Measurements from ENCODE around the gene DPF3. TPM values are rescaled to one million over a fixed set of nuclear protein-coding genes. Genes with fewer than 3 reads are reported as not detected.

Gene DPF3
- total RNA-seq, 4 donors from 2014 or later = 16.7 to 27.8 (median 20.3) TPM

DNA sequence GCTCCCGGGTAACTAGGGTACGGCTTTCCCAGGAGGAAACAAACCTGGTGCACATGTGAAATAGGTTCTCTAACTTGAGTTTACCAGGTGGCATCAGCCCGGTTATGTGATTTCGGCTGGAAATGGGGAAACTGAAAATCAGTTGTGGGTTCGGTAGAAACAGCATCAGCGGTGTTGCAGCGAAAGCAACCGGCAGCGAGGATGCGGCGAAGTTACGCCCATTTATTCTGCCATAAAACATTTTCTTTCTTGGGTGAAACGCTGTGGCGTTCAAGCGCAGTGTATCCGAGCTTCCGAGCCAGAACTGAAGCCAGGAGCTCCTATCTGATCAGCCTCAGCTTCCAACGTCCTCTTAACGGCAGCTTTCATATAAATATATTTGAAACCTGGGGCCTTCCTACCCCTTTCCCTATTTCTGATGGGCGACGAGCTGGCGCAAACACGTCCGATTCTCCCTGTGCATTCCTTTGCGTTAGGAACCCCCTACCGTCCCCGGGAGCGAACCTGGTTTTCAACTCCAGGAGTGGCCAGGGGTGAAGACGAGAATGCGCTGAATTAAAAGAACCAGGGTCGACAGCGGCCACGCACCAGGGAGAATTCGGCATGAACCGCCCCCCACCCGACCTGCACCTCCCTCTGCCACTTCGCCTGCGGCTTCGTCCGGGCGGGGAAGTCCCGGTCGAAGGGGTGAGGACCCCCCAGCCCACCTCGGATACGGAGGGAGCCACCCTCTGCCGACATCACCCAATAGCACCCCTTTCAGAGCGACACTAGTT is 1.6 kb downstream of the DPF3 start:
- H3K4me3 ChIP-seq = peak overlapping the region; percentile 89 to 99 (median 96)
- peaks cover 51 to 61% of the 10 kb centered on the region in 2 donors for H3K4me1 ChIP-seq
- H3K36me3 ChIP-seq = no peaks in the 10 kb centered on the region
- H3K27me3 ChIP-seq = no peaks in the 10 kb centered on the region
- peak overlapping the region; percentile 91 to 94 (median 94) for H3K27ac ChIP-seq
- ATAC-seq (no peak), DNase-seq (no peak)
- no peak for TF ChIP-seq POLR2A (IDR thresholded peaks at IDR 0.05)
- TF ChIP-seq, protein P1, sequence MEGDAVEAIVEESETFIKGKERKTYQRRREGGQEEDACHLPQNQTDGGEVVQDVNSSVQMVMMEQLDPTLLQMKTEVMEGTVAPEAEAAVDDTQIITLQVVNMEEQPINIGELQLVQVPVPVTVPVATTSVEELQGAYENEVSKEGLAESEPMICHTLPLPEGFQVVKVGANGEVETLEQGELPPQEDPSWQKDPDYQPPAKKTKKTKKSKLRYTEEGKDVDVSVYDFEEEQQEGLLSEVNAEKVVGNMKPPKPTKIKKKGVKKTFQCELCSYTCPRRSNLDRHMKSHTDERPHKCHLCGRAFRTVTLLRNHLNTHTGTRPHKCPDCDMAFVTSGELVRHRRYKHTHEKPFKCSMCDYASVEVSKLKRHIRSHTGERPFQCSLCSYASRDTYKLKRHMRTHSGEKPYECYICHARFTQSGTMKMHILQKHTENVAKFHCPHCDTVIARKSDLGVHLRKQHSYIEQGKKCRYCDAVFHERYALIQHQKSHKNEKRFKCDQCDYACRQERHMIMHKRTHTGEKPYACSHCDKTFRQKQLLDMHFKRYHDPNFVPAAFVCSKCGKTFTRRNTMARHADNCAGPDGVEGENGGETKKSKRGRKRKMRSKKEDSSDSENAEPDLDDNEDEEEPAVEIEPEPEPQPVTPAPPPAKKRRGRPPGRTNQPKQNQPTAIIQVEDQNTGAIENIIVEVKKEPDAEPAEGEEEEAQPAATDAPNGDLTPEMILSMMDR (IDR thresholded peaks at IDR 0.05 in 4 of 5, conservative IDR thresholded peaks at IDR 0.05 in 1 of 5) = no peak
- intact Hi-C loops (cut with DNase I; ENCODE audit: low total_unique reads) = no loop called here
- in situ Hi-C loops (cut with MboI; ENCODE audit: low sequenced_read_pairs in 4 of 4) = loop anchor here in 1 of 4 donors (10.0 kb wide), 2 partner anchors 77 to 147 kb away; no protein-coding TSS in a partner anchor
- no peaks in the 10 kb centered on the region for H3K9me3 ChIP-seq

GRCh38 chr14:72891666-72892102 is 2.2 kb downstream of the DPF3 start:
- no peak for ATAC-seq
- Histone ChIP-seq H3K4me1 (peaks cover 57 to 62% of the 10 kb centered on the region in 2 donors), H3K4me3 (peak overlapping the region; percentile 89 to 99 (median 96)), H3K27ac (peak overlapping the region; percentile 91 to 94 (median 94)), H3K27me3 (no peaks in the 10 kb centered on the region), H3K36me3 (no peaks in the 10 kb centered on the region), H3K9me3 (no peaks in the 10 kb centered on the region)
- in situ Hi-C loops (cut with MboI; ENCODE audit: low sequenced_read_pairs in 4 of 4) (loop anchor here in 1 of 4 donors (10.0 kb wide), 2 partner anchors 77 to 147 kb away; no protein-coding TSS in a partner anchor), intact Hi-C loops (cut with DNase I; ENCODE audit: low total_unique reads) (no loop called here)
- no peak for DNase-seq
- TF ChIP-seq, protein P1 (IDR thresholded peaks at IDR 0.05 in 4 of 5, conservative IDR thresholded peaks at IDR 0.05 in 1 of 5) = no peak
- TF ChIP-seq POLR2A (IDR thresholded peaks at IDR 0.05) = no peak

- DNase-seq (no peak), ATAC-seq (no peak)
- Histone ChIP-seq H3K4me3 (no peak overlapping the region), H3K27me3 (no peaks in the 10 kb centered on the region), H3K27ac (peak overlapping the region; percentile 13 to 44 (median 30)), H3K9me3 (no peaks in the 10 kb centered on the region), H3K36me3 (no peaks in the 10 kb centered on the region), H3K4me1 (peaks cover 53 to 54% of the 10 kb centered on the region in 2 donors)
- TF ChIP-seq POLR2A (IDR thresholded peaks at IDR 0.05) = no peak
- TF ChIP-seq, protein P1 (IDR thresholded peaks at IDR 0.05 in 4 of 5, conservative IDR thresholded peaks at IDR 0.05 in 1 of 5) = no peak
- intact Hi-C loops (cut with DNase I; ENCODE audit: low total_unique reads) (no loop called here), in situ Hi-C loops (cut with MboI; ENCODE audit: low sequenced_read_pairs in 4 of 4) (no loop called here)
Measured at GRCh38 chr14:72889366-72889765, 4.5 kb downstream of the DPF3 start.

DNA sequence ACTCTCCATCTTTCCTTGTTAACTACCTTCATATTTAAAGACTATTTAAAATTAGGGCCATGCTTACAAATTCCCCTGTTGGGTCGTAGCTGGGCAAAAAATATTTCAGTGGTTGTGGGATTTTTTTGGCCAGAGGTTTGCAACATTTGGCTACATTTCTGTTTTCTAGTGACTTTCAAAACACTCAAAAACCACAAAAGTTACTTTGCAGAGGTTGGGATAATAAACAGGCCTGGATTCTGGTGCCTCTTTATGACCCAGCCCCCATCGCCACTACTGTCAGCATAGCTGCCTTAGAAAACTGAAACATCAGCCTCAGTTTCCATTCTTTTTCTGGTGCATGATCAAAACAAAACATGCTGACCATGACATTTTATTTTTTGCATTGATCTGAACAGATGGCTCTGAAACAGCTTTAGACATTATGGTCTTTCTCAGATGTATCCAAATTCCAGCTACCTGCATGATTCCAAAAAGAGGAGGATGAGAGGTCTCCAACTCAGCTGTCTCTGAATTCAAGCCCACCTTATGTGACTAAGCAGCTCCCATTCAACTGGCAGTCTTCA is 5.2 kb downstream of the DPF3 start:
- Histone ChIP-seq H3K36me3 (no peaks in the 10 kb centered on the region), H3K27me3 (no peaks in the 10 kb centered on the region), H3K9me3 (no peaks in the 10 kb centered on the region), H3K27ac (peak overlapping the region in 3 of 4 donors; percentile 13 to 44 (median 42)), H3K4me3 (no peak overlapping the region), H3K4me1 (peaks cover 54 to 59% of the 10 kb centered on the region in 2 donors)
- in situ Hi-C loops (cut with MboI; ENCODE audit: low sequenced_read_pairs in 4 of 4) (no loop called here), intact Hi-C loops (cut with DNase I; ENCODE audit: low total_unique reads) (no loop called here)
- ATAC-seq = no peak
- DNase-seq = no peak
- no peak for TF ChIP-seq POLR2A (IDR thresholded peaks at IDR 0.05)
- TF ChIP-seq, protein P1 (IDR thresholded peaks at IDR 0.05 in 4 of 5, conservative IDR thresholded peaks at IDR 0.05 in 1 of 5) = no peak

Data from gastrocnemius medialis (tissue), 4 donors.